Measurements from ENCODE around the gene PDE6A.

PDE6A gene

GRCh38 chr5:149892594-149892993, 52.0 kb downstream of the PDE6A start:
- TF ChIP-seq CTCF (IDR thresholded peaks at IDR 0.05; ENCODE audit: borderline replicate concordance, control extremely low read depth, extremely low read depth, insufficient read depth, missing control alignments), result no peak
- in situ Hi-C loops (cut with MboI; ENCODE audit: low sequenced_read_pairs, unreplicated experiment), result no loop called here
- no peak for DNase-seq (ENCODE audit: low spot score)

GRCh38 chr5:149888280-149888679, 56.3 kb downstream of the PDE6A start:
- no peak for DNase-seq (ENCODE audit: low spot score)
- in situ Hi-C loops (cut with MboI; ENCODE audit: low sequenced_read_pairs, unreplicated experiment), result no loop called here
- no peak for TF ChIP-seq CTCF (IDR thresholded peaks at IDR 0.05; ENCODE audit: borderline replicate concordance, control extremely low read depth, extremely low read depth, insufficient read depth, missing control alignments)

GRCh38 chr5:149887622-149888183, 56.9 kb downstream of the PDE6A start:
- in situ Hi-C loops (cut with MboI; ENCODE audit: low sequenced_read_pairs, unreplicated experiment), result no loop called here
- no peak for DNase-seq (ENCODE audit: low spot score)

GRCh38 chr5:149886692-149887470, 57.7 kb downstream of the PDE6A start:
- no peak for TF ChIP-seq CTCF (IDR thresholded peaks at IDR 0.05; ENCODE audit: borderline replicate concordance, control extremely low read depth, extremely low read depth, insufficient read depth, missing control alignments)
- DNase-seq (ENCODE audit: low spot score), result no peak
- in situ Hi-C loops (cut with MboI; ENCODE audit: low sequenced_read_pairs, unreplicated experiment), result no loop called here

More at GRCh38 chr5:149887622-149888183, 56.9 kb downstream of the PDE6A start:
- TF ChIP-seq CTCF (IDR thresholded peaks at IDR 0.05; ENCODE audit: borderline replicate concordance, control extremely low read depth, extremely low read depth, insufficient read depth, missing control alignments), result no peak

- no peak for DNase-seq (ENCODE audit: low spot score)
- TF ChIP-seq CTCF (IDR thresholded peaks at IDR 0.05; ENCODE audit: borderline replicate concordance, control extremely low read depth, extremely low read depth, insufficient read depth, missing control alignments), result no peak
- in situ Hi-C loops (cut with MboI; ENCODE audit: low sequenced_read_pairs, unreplicated experiment), result no loop called here
These were observed 58.5 kb downstream of the PDE6A start for GRCh38 chr5:149886060-149886459.

GRCh38 chr5:149885513-149885912, 59.1 kb downstream of the PDE6A start:
- in situ Hi-C loops (cut with MboI; ENCODE audit: low sequenced_read_pairs, unreplicated experiment), result no loop called here
- no peak for TF ChIP-seq CTCF (IDR thresholded peaks at IDR 0.05; ENCODE audit: borderline replicate concordance, control extremely low read depth, extremely low read depth, insufficient read depth, missing control alignments)
- no peak for DNase-seq (ENCODE audit: low spot score)

Measured in GM13976 (cell line).